IMR-90 (cell line): ENCODE measurements around the gene NUFIP2. TPM values are rescaled to one million over a fixed set of nuclear protein-coding genes. Genes with fewer than 3 reads are reported as not detected.

ENCODE experiments used
- ATAC-seq: fragments of 200-7000 bp; cut with Tn5 transposase; 2 replicates; pipeline ENCODE4 v1.9.1; 2020; ENCODE audit warnings: low read depth, mild to moderate bottlenecking, moderate library complexity
- BruUV-seq: library from RNA; stranded (reverse); fragments of 400-500 nt; replicated peaks from 2 replicates; lab custom pipeline; 2021; lab: Mats Ljungman, UMichigan
- CTCF ChIA-PET: fragments of 300-600 bp; formaldehyde crosslinking; extraction: SDS; loops from one replicate; lab custom pipeline; 2021; ENCODE audit warnings: antibody characterized with exemption; lab: Yijun Ruan, JAX
- POLR2A ChIA-PET: fragments of 300-600 bp; sonication (Branson Sonifier 250); formaldehyde crosslinking; loops from one replicate; lab custom pipeline; 2022; ENCODE audit warnings: antibody characterized with exemption; ENCODE audit not compliant: unreplicated experiment; lab: Charles Lee
- DNase-seq: peaks from one replicate; pipeline ENCODE4 v3.0.0; 2013
- H2AFZ ChIP-seq: replicated peaks from 2 replicates; pipeline ENCODE3; 2013; ENCODE audit warnings: low read length, mild to moderate bottlenecking; ENCODE audit not compliant: poor library complexity
- H2AK5ac ChIP-seq: 2 replicates; pipeline ENCODE4 v1.6.1; 2013; ENCODE audit warnings: low read depth, low read length, inconsistent platforms
- H2AK9ac ChIP-seq: replicated peaks from 2 replicates; pipeline ENCODE3; 2013; ENCODE audit warnings: mild to moderate bottlenecking, low read depth, low read length, moderate library complexity; ENCODE audit not compliant: poor library complexity
- H2BK120ac ChIP-seq: 2 replicates; pipeline ENCODE4 v1.6.1; 2013; ENCODE audit warnings: low read depth, low read length, inconsistent platforms
- H2BK15ac ChIP-seq: 3 replicates; pipeline ENCODE4 v1.6.1; 2013; ENCODE audit warnings: low read depth, low read length, inconsistent platforms
- H2BK20ac ChIP-seq: 2 replicates; pipeline ENCODE4 v1.6.1; 2013; ENCODE audit warnings: low read depth, mild to moderate bottlenecking, inconsistent platforms, low read length, moderate library complexity
- H2BK5ac ChIP-seq: 2 replicates; pipeline ENCODE4 v1.6.1; 2013; ENCODE audit warnings: mild to moderate bottlenecking, low read depth, low read length, inconsistent platforms; ENCODE audit not compliant: poor library complexity, severe bottlenecking
- H3K14ac ChIP-seq: replicated peaks from 2 replicates; pipeline ENCODE4 v1.6.1; 2013; ENCODE audit warnings: low read depth, low read length, inconsistent platforms
- H3K18ac ChIP-seq: 2 replicates; pipeline ENCODE4 v1.6.1; 2013; ENCODE audit warnings: low read depth, low read length, control low read depth
- H3K23ac ChIP-seq: 2 replicates; pipeline ENCODE4 v1.6.1; 2013; ENCODE audit warnings: low read depth, low read length, inconsistent platforms
- H3K27ac ChIP-seq: 2 replicates; pipeline ENCODE4 v1.5.1; 2013; ENCODE audit warnings: mild to moderate bottlenecking, control low read depth, low read length; ENCODE audit not compliant: insufficient read depth
- H3K27me3 ChIP-seq: 2 replicates; pipeline ENCODE4 v1.6.1; 2013; ENCODE audit warnings: low read length; ENCODE audit not compliant: control insufficient read depth, insufficient read depth
- H3K36me3 ChIP-seq: 2 replicates; pipeline ENCODE4 v1.6.1; 2013; ENCODE audit warnings: low read length, mixed read lengths; ENCODE audit not compliant: control insufficient read depth, insufficient read depth
- H3K4ac ChIP-seq: 2 replicates; pipeline ENCODE4 v1.6.1; 2013; ENCODE audit warnings: low read depth, low read length, inconsistent platforms
- H3K4me1 ChIP-seq: 2 replicates; pipeline ENCODE4 v1.6.1; 2013; ENCODE audit warnings: low read length, mixed read lengths; ENCODE audit not compliant: control insufficient read depth, insufficient read depth
- H3K4me2 ChIP-seq: 2 replicates; pipeline ENCODE4 v1.6.1; 2013; ENCODE audit warnings: low read depth, mild to moderate bottlenecking, control low read depth, low read length, moderate library complexity
- H3K4me3 ChIP-seq: 2 replicates; pipeline ENCODE4 v1.5.1; 2013; ENCODE audit warnings: low read depth, mild to moderate bottlenecking, control low read depth, low read length, moderate library complexity; ENCODE audit not compliant: insufficient read depth
- H3K56ac ChIP-seq: 2 replicates; pipeline ENCODE4 v1.6.1; 2013; ENCODE audit warnings: low read length, inconsistent platforms; ENCODE audit not compliant: insufficient read depth; ENCODE audit errors: extremely low read depth
- H3K79me1 ChIP-seq, 2 experiments: 2 replicates each; pipeline ENCODE4 v1.6.1; 2013; ENCODE audit warnings: low read length in 2 of 2, inconsistent platforms in 1 of 2, low read depth in 1 of 2
- H3K9ac ChIP-seq: 2 replicates; pipeline ENCODE4 v1.6.1; 2013; ENCODE audit warnings: low read depth, low read length, control low read depth
- H3K9me1 ChIP-seq: 2 replicates; pipeline ENCODE4 v1.6.1; 2013; ENCODE audit warnings: low read length, inconsistent platforms; ENCODE audit not compliant: insufficient read depth
- H3K9me3 ChIP-seq: 2 replicates; pipeline ENCODE4 v1.6.1; 2013; ENCODE audit warnings: low read length; ENCODE audit not compliant: control insufficient read depth, insufficient read depth
- H4K20me1 ChIP-seq: 2 replicates; pipeline ENCODE4 v1.6.1; 2013; ENCODE audit warnings: low read length, inconsistent platforms; ENCODE audit not compliant: insufficient read depth
- H4K5ac ChIP-seq: 2 replicates; pipeline ENCODE4 v1.6.1; 2013; ENCODE audit warnings: mild to moderate bottlenecking, low read depth, low read length, control low read depth
- H4K8ac ChIP-seq, 2 experiments: 2 replicates each; pipeline ENCODE4 v1.6.1; 2013; ENCODE audit warnings: low read depth in 2 of 2, low read length in 2 of 2, control low read depth in 1 of 2, inconsistent platforms in 1 of 2
- H4K91ac ChIP-seq: 2 replicates; pipeline ENCODE4 v1.6.1; 2013; ENCODE audit warnings: low read depth, low read length, inconsistent platforms; ENCODE audit not compliant: insufficient read depth
- BHLHE40 ChIP-seq: fragments of 150-350 bp; IDR thresholded peaks from 2 replicates; pipeline ENCODE4 v1.6.1; 2016; ENCODE audit warnings: mild to moderate bottlenecking, low read depth, low read length
- CEBPB ChIP-seq: IDR thresholded peaks from 2 replicates; pipeline ENCODE4 v1.6.1; 2012; ENCODE audit warnings: low read depth, low read length, improper control_type of control experiment
- CHD1 ChIP-seq: IDR thresholded peaks from 2 replicates; pipeline ENCODE4 v1.6.1; 2012; ENCODE audit warnings: low read depth, low read length, improper control_type of control experiment
- FOS ChIP-seq: fragments of 150-350 bp; IDR thresholded peaks from 2 replicates; pipeline ENCODE4 v1.6.1; 2016; ENCODE audit warnings: low read depth, low read length
- MAZ ChIP-seq: IDR thresholded peaks from 2 replicates; pipeline ENCODE4 v1.6.1; 2012; ENCODE audit warnings: low read depth, mild to moderate bottlenecking, low read length, improper control_type of control experiment, moderate library complexity, borderline replicate concordance
- NFE2L2 ChIP-seq: fragments of 150-350 bp; IDR thresholded peaks from 2 replicates; pipeline ENCODE4 v1.6.1; 2016; ENCODE audit warnings: low read depth, mild to moderate bottlenecking, low read length
- POLR2A ChIP-seq: IDR thresholded peaks from 2 replicates; pipeline ENCODE4 v1.6.1; 2012; ENCODE audit warnings: mild to moderate bottlenecking, low read depth, low read length
- RCOR1 ChIP-seq: IDR thresholded peaks from 2 replicates; pipeline ENCODE4 v1.6.1; 2012; ENCODE audit warnings: mild to moderate bottlenecking, low read length, improper control_type of control experiment; ENCODE audit not compliant: insufficient replicate concordance
- WGBS, 2 experiments: methylation state at CpG; one replicate each; pipeline versions ENCODE4 v1.1.5 to v1.1.7; 2013; ENCODE audit warnings: missing lambda C conversion rate in 2 of 2; ENCODE audit not compliant: insufficient read length in 1 of 2; ENCODE audit errors: extremely low coverage in 2 of 2; 5-methylcytosine and 5-hydroxymethylcytosine counted together
- dilution Hi-C: fragments of 300-500 bp; cut with HindIII; formaldehyde crosslinking; loops from one replicate; pipeline ENCODE4 v1.14.3; 2018; ENCODE audit warnings: low sequenced_read_pairs; ENCODE audit not compliant: unreplicated experiment
- in situ Hi-C: fragments of 300-500 bp; cut with MboI; formaldehyde crosslinking; loops from 3 replicates; pipeline ENCODE4 v1.14.3; 2019; ENCODE audit warnings: low sequenced_read_pairs, inconsistent platforms, mixed read lengths
- intact Hi-C: fragments of 100-400 bp; cut with micrococcal nuclease; formaldehyde crosslinking; loops from 2 replicates; pipeline ENCODE4 v1.10.0; 2022
- polyA plus RNA-seq, 3 experiments: library from polyadenylated mRNA; depleted of rRNA; stranded (reverse); fragments of >200 nt; gene quantifications; 2 replicates each; pipeline ENCODE4 v1.2.3, GENCODE V29; 2012; ENCODE audit warnings: low replicate concordance in 1 of 3
- total RNA-seq: library from RNA; depleted of rRNA; stranded (reverse); fragments of >200 nt; gene quantifications from 2 replicates; pipeline ENCODE4 v1.2.3, GENCODE V29; 2012
- TF ChIP-seq, protein P1 (sequence below): conservative IDR thresholded peaks from 2 replicates; pipeline ENCODE4 v1.5.1; 2012; ENCODE audit warnings: mild to moderate bottlenecking, low read depth, low read length, improper control_type of control experiment

The NUFIP2 gene
- total and polyA plus RNA-seq, 2 of the 4 experiments (the other 2 are of a cell fraction) = 8.9 to 25.6 TPM

DNA sequence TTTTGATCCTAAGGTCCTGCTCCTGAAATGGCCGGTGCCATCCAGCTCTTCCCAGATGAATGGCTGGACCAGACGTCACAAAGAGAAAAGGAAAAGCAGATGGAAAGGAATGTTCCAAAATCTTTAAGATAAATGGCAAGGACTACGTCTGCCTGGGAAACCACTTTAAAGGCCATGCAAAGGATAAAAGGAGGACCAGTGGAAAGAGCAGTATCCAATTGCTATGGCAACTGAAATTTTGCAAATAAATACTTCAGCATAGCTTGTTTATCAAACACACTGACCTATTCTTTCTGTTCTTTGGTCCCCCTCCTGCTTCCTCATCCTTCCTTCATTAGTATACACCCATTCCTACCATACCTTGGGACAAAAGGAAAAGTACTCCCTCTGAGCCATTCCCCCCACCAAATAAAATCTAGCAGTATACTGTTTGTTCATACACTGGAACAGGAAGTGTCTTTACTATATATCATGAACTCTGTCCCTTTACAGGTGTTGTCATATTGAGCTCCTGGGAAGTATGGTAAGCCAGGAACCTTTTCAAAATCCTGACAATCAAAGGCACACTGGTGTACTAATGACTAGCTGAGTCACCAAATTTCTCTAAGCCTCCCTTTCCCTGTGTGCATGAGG lies 37.2 kb upstream of the NUFIP2 start:
- no TSS peak for BruUV-seq
- 53% methylated on average over 2 of the region's 3 CpGs; no CpG with 5 or more reads in 1 of the 2 experiments for WGBS, 2 experiments
- TF ChIP-seq CHD1 = no peak
- no peak for TF ChIP-seq NFE2L2
- TF ChIP-seq, protein P1, sequence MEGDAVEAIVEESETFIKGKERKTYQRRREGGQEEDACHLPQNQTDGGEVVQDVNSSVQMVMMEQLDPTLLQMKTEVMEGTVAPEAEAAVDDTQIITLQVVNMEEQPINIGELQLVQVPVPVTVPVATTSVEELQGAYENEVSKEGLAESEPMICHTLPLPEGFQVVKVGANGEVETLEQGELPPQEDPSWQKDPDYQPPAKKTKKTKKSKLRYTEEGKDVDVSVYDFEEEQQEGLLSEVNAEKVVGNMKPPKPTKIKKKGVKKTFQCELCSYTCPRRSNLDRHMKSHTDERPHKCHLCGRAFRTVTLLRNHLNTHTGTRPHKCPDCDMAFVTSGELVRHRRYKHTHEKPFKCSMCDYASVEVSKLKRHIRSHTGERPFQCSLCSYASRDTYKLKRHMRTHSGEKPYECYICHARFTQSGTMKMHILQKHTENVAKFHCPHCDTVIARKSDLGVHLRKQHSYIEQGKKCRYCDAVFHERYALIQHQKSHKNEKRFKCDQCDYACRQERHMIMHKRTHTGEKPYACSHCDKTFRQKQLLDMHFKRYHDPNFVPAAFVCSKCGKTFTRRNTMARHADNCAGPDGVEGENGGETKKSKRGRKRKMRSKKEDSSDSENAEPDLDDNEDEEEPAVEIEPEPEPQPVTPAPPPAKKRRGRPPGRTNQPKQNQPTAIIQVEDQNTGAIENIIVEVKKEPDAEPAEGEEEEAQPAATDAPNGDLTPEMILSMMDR = no peak
- TF ChIP-seq FOS = no peak
- no peak for TF ChIP-seq CEBPB
- no peak for TF ChIP-seq RCOR1
- TF ChIP-seq POLR2A = no peak
- TF ChIP-seq BHLHE40 = no peak
- no peak for TF ChIP-seq MAZ
- Histone ChIP-seq H3K4me3 (no peak overlapping the region), H2AK9ac (no peak overlapping the region), H3K18ac (no peak overlapping the region), H2BK120ac (no peak overlapping the region), H2BK20ac (no peak overlapping the region), H2BK15ac (no peak overlapping the region), H2AFZ (no peak overlapping the region), H4K20me1 (no peaks in the 10 kb centered on the region), H3K27ac (no peak overlapping the region), H4K8ac (no peak overlapping the region), H3K4me2 (no peak overlapping the region), H3K14ac (no peak overlapping the region), H2BK5ac (no peak overlapping the region), H4K91ac (no peak overlapping the region), H3K4me1 (no peaks in the 10 kb centered on the region), H3K79me1 (no peaks in the 10 kb centered on the region), H3K4ac (no peak overlapping the region), H3K23ac (no peak overlapping the region), H4K5ac (no peak overlapping the region), H2AK5ac (no peak overlapping the region), H3K9me3 (no peaks in the 10 kb centered on the region), H3K9ac (no peak overlapping the region), H3K56ac (no peak overlapping the region), H3K36me3 (no peaks in the 10 kb centered on the region), H3K27me3 (peaks cover 9% of the 10 kb centered on the region), H3K9me1 (no peaks in the 10 kb centered on the region)
- in situ Hi-C loops (loop anchor here (25.0 kb wide), 1 partner anchor 731 kb away; no protein-coding TSS in a partner anchor), intact Hi-C loops (no loop called here), dilution Hi-C loops (no loop called here)
- CTCF ChIA-PET = interaction anchor here (0.6 kb wide), 1 partner anchor 26 kb away, joined by 5 read pairs; no protein-coding TSS in a partner anchor
- POLR2A ChIA-PET = no interaction called here
- DNase-seq (no peak), ATAC-seq (no peak)
